ENCODE data around the gene IFIT1B.
"Not testable (repeated sequence)": the region's sequence is repeated elsewhere in the genome, so short reads cannot be mapped to it uniquely, and the experiment has no call there.

Gene IFIT1B

DNA sequence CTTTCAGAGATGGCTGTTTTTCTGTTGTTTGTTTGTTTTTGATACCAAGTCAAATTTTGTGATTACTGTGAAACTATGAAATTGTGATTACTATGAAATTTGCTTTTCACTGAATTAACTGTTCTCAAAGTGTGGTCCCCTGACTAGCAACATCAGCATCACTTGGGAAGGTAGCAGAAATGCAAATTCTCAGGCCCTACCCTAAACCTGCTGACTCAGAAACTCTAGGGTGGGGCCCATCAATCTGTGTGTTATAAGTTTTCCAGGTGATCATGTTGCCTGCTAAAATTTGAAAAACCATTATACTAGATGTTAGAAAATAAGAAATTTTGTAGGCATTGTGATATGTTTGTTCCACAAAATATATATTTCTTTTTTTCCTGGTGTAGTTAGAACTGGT is 1.2 kb downstream of the IFIT1B start:
- no peak for DNase-seq (ENCODE audit: low read depth, low spot score)

DNA sequence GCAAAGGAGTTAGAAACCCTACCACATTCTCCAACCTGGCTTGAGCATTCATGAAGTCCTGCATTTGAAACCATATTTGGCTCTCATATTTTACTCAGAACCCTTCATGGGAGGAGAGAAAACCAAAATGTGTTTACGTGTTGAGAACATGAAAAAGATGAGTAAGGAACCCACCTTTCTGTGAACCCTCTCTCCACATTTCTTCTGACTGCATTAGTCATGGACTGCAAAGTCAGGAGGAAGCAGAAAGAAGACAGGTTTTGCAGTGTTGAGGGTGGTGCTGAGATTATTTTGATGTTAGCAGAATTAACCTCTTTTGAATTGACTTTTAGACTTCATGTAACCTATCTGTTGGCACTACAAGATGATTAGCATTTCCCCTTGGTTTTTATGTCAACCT is 4.9 kb downstream of the IFIT1B start:
- DNase-seq (ENCODE audit: low read depth, low spot score), result no peak

DNA sequence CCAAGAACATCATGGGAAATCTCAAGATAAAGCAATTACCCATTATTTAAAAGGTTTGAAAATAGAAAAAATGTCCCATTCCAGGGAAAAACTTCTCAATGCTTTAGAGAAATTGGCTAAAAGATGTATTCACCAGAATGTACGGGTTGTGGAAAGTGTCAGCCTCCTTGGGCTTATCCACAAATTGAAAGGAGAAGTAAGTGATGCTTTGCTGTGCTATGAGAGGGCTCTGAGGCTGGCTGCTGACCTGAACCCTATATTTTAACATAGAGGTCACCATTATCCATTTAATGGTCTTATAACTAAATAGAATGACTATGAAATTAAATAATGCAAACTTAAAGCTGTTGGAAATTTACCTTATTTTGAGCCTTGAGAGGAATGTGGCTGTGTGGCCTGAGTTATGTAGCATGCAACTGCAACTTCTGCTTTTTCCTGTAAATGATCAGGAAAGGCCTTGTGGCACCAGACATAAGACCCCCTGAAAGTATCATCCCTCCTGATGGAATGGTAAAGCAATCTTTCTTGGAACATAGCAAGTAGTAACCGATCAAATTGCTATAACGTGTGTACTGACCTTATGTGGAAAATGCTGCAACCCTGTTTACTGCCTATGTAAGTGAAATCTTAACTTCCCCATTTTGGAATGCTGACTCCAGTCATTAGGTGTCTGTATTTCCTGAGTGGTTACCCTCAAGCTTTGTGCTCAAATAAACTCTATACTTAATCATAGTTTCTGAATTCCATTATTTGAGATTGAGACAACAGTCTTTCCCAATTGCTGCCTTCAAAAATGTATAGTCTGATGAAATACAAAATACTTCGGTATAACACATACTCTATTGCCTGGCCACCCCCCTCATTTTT is 6.9 kb downstream of the IFIT1B start:
- DNase-seq (ENCODE audit: low read depth, low spot score), result no peak

GRCh38 chr10:89388806-89389205 is 10.9 kb downstream of the IFIT1B start:
- no peak for DNase-seq (ENCODE audit: low read depth, low spot score)

GRCh38 chr10:89389254-89389653 is 11.4 kb downstream of the IFIT1B start:
- no peak for DNase-seq (ENCODE audit: low read depth, low spot score)

DNA sequence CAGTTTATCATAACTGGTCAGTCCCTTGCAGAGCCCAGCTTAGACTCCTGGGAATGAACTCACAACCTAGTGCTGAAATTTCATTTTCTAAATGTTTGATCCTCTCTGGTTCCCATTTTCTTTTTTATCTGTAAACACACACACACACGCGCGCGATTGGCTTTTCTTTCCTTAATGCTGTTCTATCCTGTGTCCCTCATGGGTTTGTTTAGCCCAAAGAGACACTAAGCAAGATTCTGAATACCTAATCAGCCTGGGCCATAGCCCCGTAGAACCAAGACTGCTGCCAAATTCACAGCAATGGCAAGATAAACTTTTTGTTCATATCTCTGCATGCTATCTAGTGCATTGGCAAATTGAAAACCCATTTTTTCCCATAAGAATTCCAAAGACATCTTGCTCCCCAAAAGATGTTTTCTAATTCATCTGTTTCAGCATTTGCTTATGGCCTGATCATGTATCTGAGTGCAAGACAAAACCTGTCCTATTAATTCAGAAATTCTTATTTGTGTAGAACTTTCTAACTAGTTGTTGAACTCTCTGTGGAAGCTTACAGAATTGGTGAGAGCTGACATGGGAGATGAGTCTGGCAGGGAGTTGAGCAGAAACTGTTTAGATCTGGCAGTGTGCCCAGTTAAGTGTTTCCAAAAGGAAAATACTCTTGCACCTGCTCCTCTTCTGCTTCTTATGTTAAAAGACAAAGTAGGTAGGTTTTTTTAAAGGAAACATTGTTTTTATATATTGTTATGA is 12.8 kb downstream of the IFIT1B start:
- no peak for DNase-seq (ENCODE audit: low read depth, low spot score)

- DNase-seq (ENCODE audit: low read depth, low spot score), result not testable (repeated sequence)
These were observed 13.3 kb downstream of the IFIT1B start for GRCh38 chr10:89391226-89391576.

GRCh38 chr10:89391907-89392756 is 14.3 kb downstream of the IFIT1B start, which contains the start of gene IFIT1:
IFIT1 (plus strand) TSS chr10:89392623; CDS start chr10:89392713, 90 bp downstream.
- DNase-seq (ENCODE audit: low read depth, low spot score), result no peak

- no peak for DNase-seq (ENCODE audit: low read depth, low spot score)
These were observed 15.1 kb downstream of the IFIT1B start for GRCh38 chr10:89392974-89393373.

DNA sequence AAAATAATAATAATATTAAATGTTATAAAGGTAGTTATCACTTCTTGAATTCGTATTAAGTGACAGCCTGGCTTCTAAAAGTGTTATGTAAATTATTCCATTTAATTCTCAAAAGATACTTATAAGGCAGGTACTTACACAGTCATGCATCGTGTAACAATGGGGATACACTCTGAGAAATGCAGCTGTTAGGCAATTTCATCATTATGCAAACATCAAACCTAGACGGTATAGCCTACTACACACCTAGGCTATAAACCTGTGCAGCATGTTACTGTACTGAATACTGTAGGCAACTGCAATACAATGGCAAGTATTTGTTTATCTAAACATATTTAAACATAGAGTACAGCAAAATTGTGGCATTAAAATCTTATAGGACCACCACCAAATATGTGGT is 16.0 kb downstream of the IFIT1B start:
- no peak for DNase-seq (ENCODE audit: low read depth, low spot score)

- DNase-seq (ENCODE audit: low read depth, low spot score), result no peak
These were observed 17.3 kb downstream of the IFIT1B start for GRCh38 chr10:89395141-89395540.

DNA sequence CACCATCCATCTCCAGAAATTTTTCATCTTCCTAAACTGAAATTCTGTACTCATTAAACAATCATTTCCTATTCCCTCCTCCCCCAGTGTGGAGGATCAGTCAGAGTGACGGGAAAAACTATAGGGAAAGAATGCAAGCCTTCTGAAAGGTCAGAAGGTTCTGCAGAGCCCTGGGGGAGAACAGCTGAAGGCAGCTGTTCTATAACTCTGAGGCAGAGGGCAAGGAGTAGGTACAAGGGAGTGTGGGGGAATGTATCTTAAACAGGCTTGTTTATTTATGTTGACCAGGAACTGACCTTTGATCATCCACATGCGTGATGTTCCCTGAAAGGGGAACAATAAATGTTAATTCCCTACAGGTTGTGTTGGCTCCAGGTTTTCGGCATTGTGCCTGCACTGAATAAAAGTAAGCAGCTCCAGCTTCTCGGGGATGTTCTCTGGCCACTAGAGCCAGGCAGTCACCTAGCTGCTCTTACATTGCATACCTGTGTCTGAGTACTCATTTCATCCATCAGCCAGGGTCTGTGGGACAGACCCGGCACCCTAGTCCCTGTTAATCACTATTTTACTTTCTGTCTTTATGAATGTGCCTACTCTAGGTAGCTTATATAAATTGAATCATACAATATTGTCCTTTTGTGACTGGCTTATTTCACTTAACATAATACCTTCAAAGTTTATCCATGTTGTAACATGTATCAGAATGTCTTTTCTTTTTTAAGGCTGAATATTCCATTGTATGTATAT is 20.3 kb downstream of the IFIT1B start:
- no peak for DNase-seq (ENCODE audit: low read depth, low spot score)

- DNase-seq (ENCODE audit: low read depth, low spot score), result no peak
These were observed 22.1 kb downstream of the IFIT1B start for GRCh38 chr10:89399956-89400355.

GRCh38 chr10:89403043-89403442 is 25.2 kb downstream of the IFIT1B start:
- no peak for DNase-seq (ENCODE audit: low read depth, low spot score)

- no peak for DNase-seq (ENCODE audit: low read depth, low spot score)
These were observed 26.5 kb downstream of the IFIT1B start for GRCh38 chr10:89404104-89405047.

GRCh38 chr10:89406178-89406577 is 28.3 kb downstream of the IFIT1B start:
- DNase-seq (ENCODE audit: low read depth, low spot score), result not testable (repeated sequence)

GRCh38 chr10:89407792-89408191 is 29.9 kb downstream of the IFIT1B start:
- not testable (repeated sequence) for DNase-seq (ENCODE audit: low read depth, low spot score)

- DNase-seq (ENCODE audit: low read depth, low spot score), result not testable (repeated sequence)
These were observed 31.4 kb downstream of the IFIT1B start for GRCh38 chr10:89409282-89409681.

DNA sequence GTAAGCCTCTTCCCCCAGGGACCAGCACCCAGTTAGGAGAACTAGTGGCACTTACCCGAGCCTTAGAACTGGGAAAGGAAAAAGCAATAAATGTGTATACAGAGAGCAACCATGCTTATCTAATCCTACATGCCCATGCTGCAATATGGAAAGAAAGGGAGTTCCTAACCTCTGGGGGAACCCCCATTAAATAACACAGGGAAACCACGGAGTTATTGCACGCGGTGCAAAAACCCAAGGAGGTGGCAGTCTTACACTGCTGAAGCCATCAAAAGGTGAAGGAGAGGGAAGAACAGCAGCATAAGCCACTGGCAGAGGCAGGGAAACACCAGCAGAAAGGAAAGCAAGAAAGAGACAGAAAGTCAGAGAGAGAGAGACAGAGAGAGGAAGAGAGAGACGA is 32.7 kb downstream of the IFIT1B start:
- not testable (repeated sequence) for DNase-seq (ENCODE audit: low read depth, low spot score)

GRCh38 chr10:89411135-89411534 is 33.3 kb downstream of the IFIT1B start:
- DNase-seq (ENCODE audit: low read depth, low spot score), result not testable (repeated sequence)

Measured in activated CD4-positive, CD25-positive, alpha-beta regulatory T cell treated with anti-CD3 and anti-CD28 coated beads, Interleukin-2, amount 50 U/mL, for 16 hours (primary cell).